ENCODE data around the gene SKI. TPM values are rescaled to one million over a fixed set of nuclear protein-coding genes. Genes with fewer than 3 reads are reported as not detected.

The SKI gene
- total RNA-seq, 1 donor: 48.9 TPM

GRCh38 chr1:2341706-2342383 lies 113.7 kb downstream of the SKI start:
- no peak overlapping the region for H2AFZ ChIP-seq (ENCODE audit: low read length)

GRCh38 chr1:2342384-2343022 lies 114.4 kb downstream of the SKI start:
- Histone ChIP-seq H2AFZ (ENCODE audit: low read length) (no peak overlapping the region), H3K4me1 (ENCODE audit: insufficient read depth, low read length) (no peaks in the 10 kb centered on the region), H3K9me3 (ENCODE audit: low read depth, low read length) (no peaks in the 10 kb centered on the region), H4K20me1 (ENCODE audit: insufficient read depth, low read length) (no peaks in the 10 kb centered on the region), H3K4me3 (ENCODE audit: insufficient read depth, low read length) (no peak overlapping the region), H3K27ac (ENCODE audit: low read depth, low read length) (no peak overlapping the region), H3K79me2 (ENCODE audit: insufficient read depth, low read length) (no peaks in the 10 kb centered on the region), H3K36me3 (ENCODE audit: insufficient read depth, low read length) (no peaks in the 10 kb centered on the region), H3K27me3 (ENCODE audit: insufficient read depth, low read length) (no peaks in the 10 kb centered on the region), H3K4me2 (ENCODE audit: insufficient read depth, low read length) (no peak overlapping the region)
- no peak for DNase-seq (ENCODE audit: insufficient read length, low spot score, missing footprints)
- TF ChIP-seq CTCF (IDR thresholded peaks at IDR 0.05; ENCODE audit: extremely low read depth, low read depth, low read length): no peak

More at GRCh38 chr1:2341706-2342383, 113.7 kb downstream of the SKI start:
- TF ChIP-seq CTCF (IDR thresholded peaks at IDR 0.05; ENCODE audit: extremely low read depth, low read depth, low read length): no peak
- no peaks in the 10 kb centered on the region for H3K27me3 ChIP-seq (ENCODE audit: insufficient read depth, low read length)
- H3K36me3 ChIP-seq (ENCODE audit: insufficient read depth, low read length): no peaks in the 10 kb centered on the region
- H3K4me1 ChIP-seq (ENCODE audit: insufficient read depth, low read length): no peaks in the 10 kb centered on the region
- H3K4me3 ChIP-seq (ENCODE audit: insufficient read depth, low read length): no peak overlapping the region
- no peak for DNase-seq (ENCODE audit: insufficient read length, low spot score, missing footprints)
- no peak overlapping the region for H3K4me2 ChIP-seq (ENCODE audit: insufficient read depth, low read length)
- no peak overlapping the region for H3K27ac ChIP-seq (ENCODE audit: low read depth, low read length)
- H3K79me2 ChIP-seq (ENCODE audit: insufficient read depth, low read length): no peaks in the 10 kb centered on the region
- no peaks in the 10 kb centered on the region for H4K20me1 ChIP-seq (ENCODE audit: insufficient read depth, low read length)
- no peaks in the 10 kb centered on the region for H3K9me3 ChIP-seq (ENCODE audit: low read depth, low read length)

GRCh38 chr1:2343023-2343935 lies 115.2 kb downstream of the SKI start:
- no peak overlapping the region for H3K4me2 ChIP-seq (ENCODE audit: insufficient read depth, low read length)
- H3K79me2 ChIP-seq (ENCODE audit: insufficient read depth, low read length): no peaks in the 10 kb centered on the region
- DNase-seq (ENCODE audit: insufficient read length, low spot score, missing footprints): no peak
- H4K20me1 ChIP-seq (ENCODE audit: insufficient read depth, low read length): no peaks in the 10 kb centered on the region
- no peak overlapping the region for H3K27ac ChIP-seq (ENCODE audit: low read depth, low read length)
- no peaks in the 10 kb centered on the region for H3K4me1 ChIP-seq (ENCODE audit: insufficient read depth, low read length)
- no peaks in the 10 kb centered on the region for H3K27me3 ChIP-seq (ENCODE audit: insufficient read depth, low read length)
- H3K4me3 ChIP-seq (ENCODE audit: insufficient read depth, low read length): no peak overlapping the region
- no peak for TF ChIP-seq CTCF (IDR thresholded peaks at IDR 0.05; ENCODE audit: extremely low read depth, low read depth, low read length)
- no peak overlapping the region for H2AFZ ChIP-seq (ENCODE audit: low read length)
- H3K9me3 ChIP-seq (ENCODE audit: low read depth, low read length): no peaks in the 10 kb centered on the region
- no peaks in the 10 kb centered on the region for H3K36me3 ChIP-seq (ENCODE audit: insufficient read depth, low read length)
